SU-DHL-6 (cell line): ENCODE measurements around the gene ANG.
"Not testable (repeated sequence)": the region's sequence is repeated elsewhere in the genome, so short reads cannot be mapped to it uniquely, and the experiment has no call there.

ENCODE experiments used
- H2AFZ ChIP-seq: fragments of 200-600 bp; sonication (generic); 2 replicates; pipeline ENCODE4 v1.6.1; 2014; ENCODE audit warnings: low read depth, mild to moderate bottlenecking, moderate library complexity, mixed read lengths, antibody characterized with exemption, low read length; ENCODE audit not compliant: severe bottlenecking
- H3F3A ChIP-seq: fragments of 200-600 bp; shearing (Covaris generic); 2 replicates; pipeline ENCODE4 v1.6.0; 2016; ENCODE audit warnings: antibody characterized with exemption, mild to moderate bottlenecking; ENCODE audit not compliant: insufficient read depth
- H3K27ac ChIP-seq: fragments of 200-600 bp; sonication (generic); 2 replicates; pipeline ENCODE4 v1.5.1; 2016; ENCODE audit warnings: low read depth, mild to moderate bottlenecking, low read length, moderate library complexity, mixed read lengths
- H3K27me3 ChIP-seq: fragments of 200-600 bp; sonication (generic), shearing (Covaris generic); 2 replicates; pipeline ENCODE4 v1.6.0; 2014; ENCODE audit warnings: mild to moderate bottlenecking, low read length
- H3K36me3 ChIP-seq: fragments of 200-600 bp; sonication (generic); 2 replicates; pipeline ENCODE4 v1.6.1; 2014; ENCODE audit warnings: mild to moderate bottlenecking, low read length, mixed read lengths
- H3K4me2 ChIP-seq: fragments of 300-600, 200-600 bp; shearing (Covaris generic), sonication (generic); 2 replicates; pipeline ENCODE4 v1.6.0; 2014; ENCODE audit warnings: low read length, low read depth, mild to moderate bottlenecking; ENCODE audit not compliant: poor library complexity, severe bottlenecking
- H3K4me3 ChIP-seq: fragments of 200-600 bp; sonication (generic); 2 replicates; pipeline ENCODE4 v1.5.1; 2014; ENCODE audit warnings: antibody characterized with exemption, low read length, mild to moderate bottlenecking, mixed read lengths; ENCODE audit not compliant: insufficient read depth, poor library complexity, severe bottlenecking
- H3K79me2 ChIP-seq: fragments of 200-600 bp; sonication (generic); 2 replicates; pipeline ENCODE4 v1.6.1; 2014; ENCODE audit warnings: mild to moderate bottlenecking, low read length, moderate library complexity; ENCODE audit not compliant: insufficient read depth
- H3K9ac ChIP-seq: fragments of 200-600 bp; sonication (generic); 2 replicates; pipeline ENCODE4 v1.7.0; 2014; ENCODE audit warnings: mild to moderate bottlenecking, low read length
- H3K9me2 ChIP-seq: fragments of 200-600 bp; sonication (generic); replicated peaks from 2 replicates; pipeline ENCODE4 v1.6.1; 2014; ENCODE audit warnings: low read length; ENCODE audit not compliant: insufficient read depth
- H3K9me3 ChIP-seq: fragments of 200-600 bp; sonication (generic); 2 replicates; pipeline ENCODE4 v1.6.1; 2014; ENCODE audit warnings: low read length, mixed read lengths; ENCODE audit not compliant: insufficient read depth
- H4K20me1 ChIP-seq: fragments of 200-600 bp; sonication (generic); 2 replicates; pipeline ENCODE4 v1.6.1; 2014; ENCODE audit warnings: low read depth, mild to moderate bottlenecking, antibody characterized with exemption, low read length, moderate library complexity, mixed read lengths
- EZH2phosphoT487 ChIP-seq: fragments of 200-600 bp; sonication (generic), shearing (Covaris generic); conservative IDR thresholded peaks from 2 replicates; pipeline ENCODE4 v1.6.1; 2018; ENCODE audit warnings: mild to moderate bottlenecking, antibody characterized with exemption, low read length, moderate library complexity, mixed read lengths
- TF ChIP-seq, protein P1 (sequence below): fragments of 200-600 bp; sonication (generic); IDR thresholded peaks from one replicate; pipeline ENCODE4 v1.5.1; 2017; ENCODE audit warnings: antibody characterized with exemption, mild to moderate bottlenecking, low read length, moderate library complexity; ENCODE audit not compliant: insufficient read depth, poor library complexity, severe bottlenecking

Gene ANG

DNA sequence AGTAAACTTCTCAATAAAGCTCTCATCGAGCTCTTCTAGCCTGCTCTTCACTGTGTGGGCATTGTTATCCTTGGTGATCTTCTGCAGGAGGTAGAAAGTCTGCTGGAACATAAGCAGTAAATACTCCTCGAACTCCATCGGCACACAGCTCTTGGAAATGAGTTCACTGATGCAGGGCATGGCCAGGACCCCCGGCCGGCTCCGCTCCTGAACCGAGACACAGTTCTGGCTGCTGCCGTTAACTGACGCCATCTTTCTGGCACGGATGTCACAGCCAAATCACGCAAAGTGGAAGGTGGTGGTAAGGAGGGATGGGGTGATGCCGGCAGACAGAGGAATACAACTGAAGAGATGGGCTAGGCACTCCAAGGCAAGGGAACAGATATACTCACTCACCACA lies 33.5 kb downstream of the ANG start:
- Histone ChIP-seq H3K9me2 (no peaks in the 10 kb centered on the region), H3K9ac (no peak overlapping the region), H3K9me3 (no peaks in the 10 kb centered on the region), H4K20me1 (no peaks in the 10 kb centered on the region), H3K27ac (no peak overlapping the region), H3K4me2 (no peak overlapping the region), H3K27me3 (no peaks in the 10 kb centered on the region), H3K4me3 (no peak overlapping the region), H3K36me3 (no peaks in the 10 kb centered on the region), H2AFZ (no peak overlapping the region), H3F3A (no peaks in the 10 kb centered on the region), H3K79me2 (no peaks in the 10 kb centered on the region)
- TF ChIP-seq, protein P1, sequence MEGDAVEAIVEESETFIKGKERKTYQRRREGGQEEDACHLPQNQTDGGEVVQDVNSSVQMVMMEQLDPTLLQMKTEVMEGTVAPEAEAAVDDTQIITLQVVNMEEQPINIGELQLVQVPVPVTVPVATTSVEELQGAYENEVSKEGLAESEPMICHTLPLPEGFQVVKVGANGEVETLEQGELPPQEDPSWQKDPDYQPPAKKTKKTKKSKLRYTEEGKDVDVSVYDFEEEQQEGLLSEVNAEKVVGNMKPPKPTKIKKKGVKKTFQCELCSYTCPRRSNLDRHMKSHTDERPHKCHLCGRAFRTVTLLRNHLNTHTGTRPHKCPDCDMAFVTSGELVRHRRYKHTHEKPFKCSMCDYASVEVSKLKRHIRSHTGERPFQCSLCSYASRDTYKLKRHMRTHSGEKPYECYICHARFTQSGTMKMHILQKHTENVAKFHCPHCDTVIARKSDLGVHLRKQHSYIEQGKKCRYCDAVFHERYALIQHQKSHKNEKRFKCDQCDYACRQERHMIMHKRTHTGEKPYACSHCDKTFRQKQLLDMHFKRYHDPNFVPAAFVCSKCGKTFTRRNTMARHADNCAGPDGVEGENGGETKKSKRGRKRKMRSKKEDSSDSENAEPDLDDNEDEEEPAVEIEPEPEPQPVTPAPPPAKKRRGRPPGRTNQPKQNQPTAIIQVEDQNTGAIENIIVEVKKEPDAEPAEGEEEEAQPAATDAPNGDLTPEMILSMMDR = no peak
- no peak for TF ChIP-seq EZH2phosphoT487

DNA sequence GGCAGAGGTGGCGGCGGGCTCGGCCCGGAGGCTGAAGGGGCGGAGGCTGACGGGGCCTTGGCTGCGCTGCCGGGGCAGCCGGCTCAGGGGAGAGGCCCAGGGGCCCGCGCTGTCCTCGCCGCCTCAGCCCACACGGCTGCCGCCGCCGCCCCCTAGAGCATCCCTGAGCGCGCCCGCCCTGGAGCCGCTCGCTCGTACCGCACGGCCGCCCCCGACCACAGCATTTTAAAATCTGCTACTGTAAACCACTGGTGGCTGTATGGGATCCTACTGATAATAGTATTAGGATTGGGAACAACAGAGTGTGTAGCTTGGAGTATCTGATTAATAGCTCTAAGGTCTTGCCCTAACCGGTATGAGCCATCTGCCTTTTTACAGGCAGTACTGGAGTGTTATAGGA lies 34.9 kb downstream of the ANG start:
- Histone ChIP-seq H3K36me3 (no peaks in the 10 kb centered on the region), H3K9ac (no peak overlapping the region), H3K4me3 (no peak overlapping the region), H2AFZ (no peak overlapping the region), H3K79me2 (no peaks in the 10 kb centered on the region), H4K20me1 (no peaks in the 10 kb centered on the region), H3K27me3 (no peaks in the 10 kb centered on the region), H3K9me3 (no peaks in the 10 kb centered on the region), H3K9me2 (no peaks in the 10 kb centered on the region), H3K4me2 (no peak overlapping the region), H3F3A (no peaks in the 10 kb centered on the region), H3K27ac (no peak overlapping the region)
- TF ChIP-seq EZH2phosphoT487 = no peak
- TF ChIP-seq, protein P1 = no peak

DNA sequence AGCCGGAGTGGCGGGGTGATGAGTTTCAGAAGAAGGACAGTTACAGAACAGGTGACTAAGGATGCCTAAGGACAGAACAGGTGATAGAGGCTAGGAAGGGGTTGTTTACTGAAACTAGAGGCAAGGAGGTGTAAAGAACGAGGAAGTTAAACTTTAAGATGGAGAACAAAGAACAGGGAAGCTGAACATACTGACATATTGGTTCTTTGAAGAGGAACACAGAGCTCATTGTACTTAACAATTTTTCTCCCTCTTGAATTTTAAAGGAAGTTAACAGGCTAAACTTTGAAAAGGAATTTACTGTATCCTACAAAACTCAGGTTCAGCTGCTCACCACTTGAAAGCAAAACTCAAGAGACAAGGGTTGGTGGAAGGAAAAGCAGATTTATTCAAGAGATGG lies 37.6 kb downstream of the ANG start:
- not testable (repeated sequence) for H3K9me3 ChIP-seq, H3K79me2 ChIP-seq, H3K4me3 ChIP-seq, H3K27me3 ChIP-seq, H3K4me2 ChIP-seq, H3K36me3 ChIP-seq, H3F3A ChIP-seq, H3K9me2 ChIP-seq, H3K9ac ChIP-seq, H3K27ac ChIP-seq, H2AFZ ChIP-seq, H4K20me1 ChIP-seq

DNA sequence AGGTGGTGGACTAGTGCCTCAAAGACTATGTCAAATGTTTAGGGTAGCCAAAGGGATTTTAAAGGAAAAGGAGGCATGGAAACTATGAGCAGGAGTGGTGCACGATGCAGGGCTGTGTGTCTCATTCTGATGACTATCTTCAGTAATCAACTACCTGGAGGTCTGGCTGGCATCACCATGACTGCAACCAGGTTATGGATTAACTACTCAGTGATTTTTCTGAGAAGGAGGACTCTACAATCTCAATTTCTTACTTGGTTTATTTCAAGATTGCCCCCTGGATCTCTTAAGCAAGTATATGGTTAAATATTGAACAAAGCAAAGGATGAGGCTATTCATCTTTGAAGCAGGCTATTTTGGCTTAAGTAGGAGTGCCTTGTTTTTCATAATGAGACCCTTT lies 38.0 kb downstream of the ANG start:
- Histone ChIP-seq H2AFZ (no peak overlapping the region), H3K4me2 (no peak overlapping the region), H3K36me3 (no peaks in the 10 kb centered on the region), H3K4me3 (no peak overlapping the region), H3K27me3 (no peaks in the 10 kb centered on the region), H3K9me3 (no peaks in the 10 kb centered on the region), H3K9ac (no peak overlapping the region), H4K20me1 (no peaks in the 10 kb centered on the region), H3F3A (no peaks in the 10 kb centered on the region), H3K27ac (no peak overlapping the region), H3K79me2 (no peaks in the 10 kb centered on the region), H3K9me2 (no peaks in the 10 kb centered on the region)
- no peak for TF ChIP-seq EZH2phosphoT487
- TF ChIP-seq, protein P1 = no peak
